Measurements from ENCODE around the gene MUC22.

- no peak for TF ChIP-seq POLR2A (IDR thresholded peaks at IDR 0.05)
- TF ChIP-seq CTCF (IDR thresholded peaks at IDR 0.05) = no peak
Observed at GRCh38 chr6:31037169-31037568, 26.9 kb downstream of the MUC22 start.
